HG03342 (cell line): ENCODE results near the gene TNNC1.

Experiments
- ATAC-seq: cut with Tn5 transposase; IDR thresholded peaks from one replicate; pipeline ENCODE4 v1.9.1; 2021; ENCODE audit warnings: mild to moderate bottlenecking, moderate library complexity; ENCODE audit not compliant: unreplicated experiment

TNNC1 gene

DNA sequence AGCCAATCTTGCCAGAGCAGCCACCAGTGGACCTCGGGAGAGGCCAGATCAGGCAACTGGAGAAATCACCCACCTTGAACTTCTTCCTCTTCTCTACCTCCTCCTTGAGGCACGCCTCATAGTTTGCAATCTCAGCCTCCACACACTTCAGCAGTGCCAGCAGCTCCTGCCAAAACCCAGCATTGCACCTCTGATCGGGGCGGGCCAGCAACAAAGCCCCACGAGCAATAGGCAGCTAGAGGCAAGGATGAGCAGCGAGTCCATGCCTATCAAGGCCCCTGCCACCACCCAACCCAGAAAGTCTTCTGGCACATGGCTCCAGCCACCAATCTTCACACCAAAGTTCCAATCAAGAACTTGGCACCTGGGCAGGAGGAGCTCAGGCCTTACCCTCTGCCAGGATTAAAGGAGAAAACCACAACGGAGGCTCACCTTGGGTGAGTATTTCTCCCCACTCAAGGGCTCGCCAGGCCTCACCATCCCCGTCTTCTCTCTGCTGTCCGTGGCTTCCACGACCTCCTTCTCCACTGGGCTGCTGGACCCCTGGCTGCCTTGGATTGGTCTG is 51.1 kb downstream of the TNNC1 start:
- ATAC-seq, result no peak

DNA sequence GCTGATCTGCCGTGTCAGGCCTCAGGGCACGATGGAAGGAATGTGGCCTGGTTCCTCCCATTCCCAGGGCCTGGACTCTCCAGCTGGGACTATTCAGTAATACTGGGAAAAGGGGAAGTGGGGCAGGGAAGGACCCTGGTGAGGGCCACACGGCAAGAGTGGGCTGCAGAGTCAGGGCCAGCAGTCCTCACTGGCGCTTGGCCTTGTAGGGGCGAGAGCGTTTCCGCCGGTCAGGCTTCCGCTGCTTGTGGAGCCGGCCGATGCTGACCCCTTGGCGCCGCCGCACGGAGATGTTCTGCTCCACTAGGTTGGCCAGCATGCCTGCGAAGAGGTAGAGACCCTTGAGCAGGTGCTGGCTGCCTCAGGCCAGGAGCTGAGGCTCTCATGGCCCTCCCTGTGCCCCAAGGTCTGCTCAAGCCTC is 51.7 kb downstream of the TNNC1 start:
- no peak for ATAC-seq

DNA sequence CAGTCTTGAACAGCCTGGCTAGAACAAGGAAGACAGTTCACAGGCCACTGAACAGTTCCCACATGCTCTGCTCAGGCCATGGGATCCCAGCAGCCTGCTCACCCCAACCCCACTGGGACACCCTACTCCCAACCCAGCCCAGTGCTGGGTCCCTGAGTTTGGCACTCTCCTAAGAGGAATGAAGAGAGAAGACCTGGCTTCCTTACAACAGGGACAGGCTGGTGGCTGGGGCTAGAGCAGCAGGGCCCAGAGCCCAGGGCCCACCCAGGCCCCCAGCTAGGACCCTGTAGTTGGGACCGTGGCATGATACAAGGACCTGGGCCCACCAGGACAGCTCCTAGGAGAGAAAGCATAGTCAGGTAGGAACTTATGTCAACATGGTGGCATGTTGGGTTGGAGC is 52.3 kb downstream of the TNNC1 start:
- ATAC-seq, result no peak
